IPS-20b (cell line): Measurements from ENCODE around the gene ZNF229.
"Not testable (repeated sequence)": the region's sequence is repeated elsewhere in the genome, so short reads cannot be mapped to it uniquely, and the experiment has no call there.

Experiments
- H3K27ac ChIP-seq: one replicate; pipeline ENCODE4 v1.5.1; 2013; ENCODE audit warnings: low read length
- H3K27me3 ChIP-seq: 2 replicates; pipeline ENCODE4 v1.6.1; 2013; ENCODE audit warnings: mild to moderate bottlenecking, low read length, inconsistent platforms; ENCODE audit not compliant: insufficient read depth
- H3K36me3 ChIP-seq: 2 replicates; pipeline ENCODE4 v1.6.1; 2013; ENCODE audit warnings: low read depth, mild to moderate bottlenecking, inconsistent platforms, low read length, moderate library complexity; ENCODE audit not compliant: insufficient read depth
- H3K4me1 ChIP-seq: 2 replicates; pipeline ENCODE4 v1.6.1; 2013; ENCODE audit warnings: mild to moderate bottlenecking, control low read depth, inconsistent platforms, low read length, moderate library complexity; ENCODE audit not compliant: insufficient read depth
- H3K4me3 ChIP-seq: 2 replicates; pipeline ENCODE4 v1.5.1; 2013; ENCODE audit warnings: mild to moderate bottlenecking, low read length, inconsistent platforms
- H3K9ac ChIP-seq: 2 replicates; pipeline ENCODE4 v1.6.1; 2013; ENCODE audit warnings: low read depth, mild to moderate bottlenecking, inconsistent platforms, low read length, moderate library complexity
- H3K9me3 ChIP-seq: 2 replicates; pipeline ENCODE4 v1.6.1; 2013; ENCODE audit warnings: mild to moderate bottlenecking, low read depth, low read length, inconsistent platforms; ENCODE audit not compliant: insufficient read depth

ZNF229 gene

GRCh38 chr19:44447916-44448674, at the start of gene ZNF229:
ZNF229 (minus strand) TSS chr19:44448472; CDS start chr19:44442847, 5,625 bp downstream.
- H3K4me1 ChIP-seq = no peaks in the 10 kb centered on the region
- no peaks in the 10 kb centered on the region for H3K27me3 ChIP-seq
- H3K9me3 ChIP-seq = peaks cover 98% of the 10 kb centered on the region
- no peak within 1 kb of the TSS for H3K9ac ChIP-seq
- no peak within 1 kb of the TSS for H3K27ac ChIP-seq
- no peaks in the 10 kb centered on the region for H3K36me3 ChIP-seq
- H3K4me3 ChIP-seq = peak within 1 kb of the TSS; percentile 50; the same call in 1 of the 2 replicates

- H3K27ac ChIP-seq = no peak overlapping the region
- H3K36me3 ChIP-seq = peaks cover 61% of the 10 kb centered on the region
- H3K9ac ChIP-seq = no peak overlapping the region
- peaks cover 87% of the 10 kb centered on the region for H3K9me3 ChIP-seq
- no peak overlapping the region for H3K4me3 ChIP-seq
- 0 out of 2 replicates have a peak, but pooled peaks cover 3% of the 10 kb centered on the region for H3K4me1 ChIP-seq
- no peaks in the 10 kb centered on the region for H3K27me3 ChIP-seq
These were observed 48.4 kb upstream of the ZNF229 start for GRCh38 chr19:44496711-44497110.

GRCh38 chr19:44476559-44477408, 28.5 kb upstream of the ZNF229 start:
- H3K27me3 ChIP-seq = no peaks in the 10 kb centered on the region
- H3K4me3 ChIP-seq = peak overlapping the region; percentile 44
- H3K9ac ChIP-seq = no peak overlapping the region
- no peaks in the 10 kb centered on the region for H3K4me1 ChIP-seq
- no peak overlapping the region for H3K27ac ChIP-seq
- peaks cover 69% of the 10 kb centered on the region for H3K36me3 ChIP-seq
- H3K9me3 ChIP-seq = peaks cover 100% of the 10 kb centered on the region

- H3K9me3 ChIP-seq = peaks cover 92% of the 10 kb centered on the region
These were observed 20.5 kb upstream of the ZNF229 start for GRCh38 chr19:44468730-44469129.

GRCh38 chr19:44462600-44463286, 14.5 kb upstream of the ZNF229 start:
- not testable (repeated sequence) for H3K36me3 ChIP-seq, H3K27ac ChIP-seq, H3K27me3 ChIP-seq, H3K9ac ChIP-seq, H3K4me1 ChIP-seq, H3K4me3 ChIP-seq
- H3K9me3 ChIP-seq = peaks cover 73% of the 10 kb centered on the region

More at GRCh38 chr19:44468730-44469129, 20.5 kb upstream of the ZNF229 start:
- not testable (repeated sequence) for H3K9ac ChIP-seq, H3K27ac ChIP-seq, H3K4me3 ChIP-seq, H3K4me1 ChIP-seq, H3K36me3 ChIP-seq, H3K27me3 ChIP-seq

GRCh38 chr19:44456016-44456415, 7.7 kb upstream of the ZNF229 start:
- H3K9me3 ChIP-seq = peaks cover 74% of the 10 kb centered on the region
- H3K27me3 ChIP-seq, H3K36me3 ChIP-seq, H3K4me3 ChIP-seq, H3K9ac ChIP-seq, H3K27ac ChIP-seq, H3K4me1 ChIP-seq: not testable (repeated sequence)

- peaks cover 78% of the 10 kb centered on the region for H3K9me3 ChIP-seq
These were observed 6.8 kb upstream of the ZNF229 start for GRCh38 chr19:44455100-44455499.

GRCh38 chr19:44452367-44452766, 4.1 kb upstream of the ZNF229 start:
- Histone ChIP-seq H3K4me1 (no peaks in the 10 kb centered on the region), H3K27me3 (no peaks in the 10 kb centered on the region), H3K36me3 (no peaks in the 10 kb centered on the region), H3K9me3 (peaks cover 94% of the 10 kb centered on the region), H3K9ac (no peak overlapping the region), H3K4me3 (no peak overlapping the region), H3K27ac (no peak overlapping the region)

More at GRCh38 chr19:44455100-44455499, 6.8 kb upstream of the ZNF229 start:
- no peak overlapping the region for H3K9ac ChIP-seq
- no peaks in the 10 kb centered on the region for H3K36me3 ChIP-seq
- no peak overlapping the region for H3K27ac ChIP-seq
- H3K4me1 ChIP-seq = no peaks in the 10 kb centered on the region
- no peaks in the 10 kb centered on the region for H3K27me3 ChIP-seq
- no peak overlapping the region for H3K4me3 ChIP-seq

GRCh38 chr19:44451687-44452086, 3.4 kb upstream of the ZNF229 start:
- peaks cover 94% of the 10 kb centered on the region for H3K9me3 ChIP-seq
- H3K4me1 ChIP-seq = no peaks in the 10 kb centered on the region
- H3K27ac ChIP-seq = no peak overlapping the region
- no peaks in the 10 kb centered on the region for H3K27me3 ChIP-seq
- no peak overlapping the region for H3K9ac ChIP-seq
- no peak overlapping the region for H3K4me3 ChIP-seq
- H3K36me3 ChIP-seq = no peaks in the 10 kb centered on the region

GRCh38 chr19:44438441-44438840, 9.8 kb downstream of the ZNF229 start:
- no peak overlapping the region for H3K9ac ChIP-seq
- no peaks in the 10 kb centered on the region for H3K4me1 ChIP-seq
- no peaks in the 10 kb centered on the region for H3K36me3 ChIP-seq
- H3K27ac ChIP-seq = no peak overlapping the region
- H3K4me3 ChIP-seq = no peak overlapping the region
- H3K27me3 ChIP-seq = no peaks in the 10 kb centered on the region
- H3K9me3 ChIP-seq = peaks cover 94% of the 10 kb centered on the region

- peaks cover 93% of the 10 kb centered on the region for H3K9me3 ChIP-seq
- H3K4me3 ChIP-seq = no peak overlapping the region
- no peak overlapping the region for H3K27ac ChIP-seq
- no peaks in the 10 kb centered on the region for H3K4me1 ChIP-seq
- H3K27me3 ChIP-seq = no peaks in the 10 kb centered on the region
- no peak overlapping the region for H3K9ac ChIP-seq
- H3K36me3 ChIP-seq = no peaks in the 10 kb centered on the region
These were observed 12.8 kb downstream of the ZNF229 start for GRCh38 chr19:44435441-44435840.
